ENCODE measurements around the gene RICTOR. TPM values are rescaled to one million over a fixed set of nuclear protein-coding genes. Genes with fewer than 3 reads are reported as not detected.

The RICTOR gene
- total and polyA plus RNA-seq, 4 donors, result 3.9 to 69.5 (median 31.7) TPM

- Histone ChIP-seq H3K36me3 (ENCODE audit: control insufficient read depth in 1 of 2, insufficient read depth in 2 of 2, low read length in 1 of 2) (peaks cover 3% of the 10 kb centered on the region in 2 donors), H3K4me1 (ENCODE audit: control insufficient read depth in 1 of 2, insufficient read depth in 2 of 2, low read length in 2 of 2) (peaks cover 4 to 7% of the 10 kb centered on the region in 2 donors), H3K9me3 (ENCODE audit: control insufficient read depth, low read length) (no peaks in the 10 kb centered on the region), H3K27ac (ENCODE audit: low read depth in 1 of 2, low read length in 2 of 2) (peak overlapping the region; percentile 8 to 67), H3K27me3 (ENCODE audit: control insufficient read depth in 1 of 2, insufficient read depth in 2 of 2, low read length in 1 of 2) (no peaks in the 10 kb centered on the region), H3K4me3 (ENCODE audit: low read length in 2 of 2) (no peak overlapping the region)
- intact Hi-C loops (cut with DNase I), result loop anchor here in 1 of 2 donors (5.0 kb wide), 1 partner anchor 92 kb away; no protein-coding TSS in a partner anchor
- ATAC-seq (ENCODE audit: low FRiP score) (peak; percentile 80), DNase-seq (no peak)
- 67 to 74% methylated on average over 3 of the region's 3 CpGs for WGBS, 2 donors
Observed at GRCh38 chr5:38923661-38924451, 150.3 kb downstream of the RICTOR start.

GRCh38 chr5:38922199-38922598 is 152.0 kb downstream of the RICTOR start:
- intact Hi-C loops (cut with DNase I), result loop anchor here in 1 of 2 donors (5.0 kb wide), 1 partner anchor 90 kb away; no protein-coding TSS in a partner anchor
- Histone ChIP-seq H3K36me3 (ENCODE audit: control insufficient read depth in 1 of 2, insufficient read depth in 2 of 2, low read length in 1 of 2) (peaks cover 3 to 6% of the 10 kb centered on the region in 2 donors), H3K27ac (ENCODE audit: low read depth in 1 of 2, low read length in 2 of 2) (no peak overlapping the region), H3K27me3 (ENCODE audit: control insufficient read depth in 1 of 2, insufficient read depth in 2 of 2, low read length in 1 of 2) (no peaks in the 10 kb centered on the region), H3K4me3 (ENCODE audit: low read length in 2 of 2) (no peak overlapping the region), H3K9me3 (ENCODE audit: control insufficient read depth, low read length) (no peaks in the 10 kb centered on the region), H3K4me1 (ENCODE audit: control insufficient read depth in 1 of 2, insufficient read depth in 2 of 2, low read length in 2 of 2) (peaks cover 4 to 7% of the 10 kb centered on the region in 2 donors)
- WGBS, 2 donors, result 13 to 23% methylated on average over 1 of the region's 1 CpG
- ATAC-seq (ENCODE audit: low FRiP score), result peak; percentile 65
- DNase-seq, result no peak

- Histone ChIP-seq H3K4me1 (ENCODE audit: control insufficient read depth in 1 of 2, insufficient read depth in 2 of 2, low read length in 2 of 2) (peaks cover 4 to 7% of the 10 kb centered on the region in 2 donors), H3K4me3 (ENCODE audit: low read length in 2 of 2) (no peak overlapping the region), H3K27me3 (ENCODE audit: control insufficient read depth in 1 of 2, insufficient read depth in 2 of 2, low read length in 1 of 2) (no peaks in the 10 kb centered on the region), H3K27ac (ENCODE audit: low read depth in 1 of 2, low read length in 2 of 2) (no peak overlapping the region), H3K36me3 (ENCODE audit: control insufficient read depth in 1 of 2, insufficient read depth in 2 of 2, low read length in 1 of 2) (peaks cover 2 to 3% of the 10 kb centered on the region in 2 donors), H3K9me3 (ENCODE audit: control insufficient read depth, low read length) (no peaks in the 10 kb centered on the region)
- WGBS, 2 donors, result 80 to 89% methylated on average over 1 of the region's 1 CpG
- intact Hi-C loops (cut with DNase I), result loop anchor here in 1 of 2 donors (5.0 kb wide), 1 partner anchor 89 kb away; no protein-coding TSS in a partner anchor
- DNase-seq, result no peak
- no peak for ATAC-seq (ENCODE audit: low FRiP score)
Observed at GRCh38 chr5:38921174-38921573, 153.0 kb downstream of the RICTOR start.

- WGBS, 2 donors, result 75 to 82% methylated on average over 7 of the region's 7 CpGs
Observed at GRCh38 chr5:38916802-38917201, 157.4 kb downstream of the RICTOR start.

GRCh38 chr5:38913714-38914113 is 160.5 kb downstream of the RICTOR start:
- Histone ChIP-seq H3K4me1 (ENCODE audit: control insufficient read depth in 1 of 2, insufficient read depth in 2 of 2, low read length in 2 of 2) (no peaks in the 10 kb centered on the region), H3K27me3 (ENCODE audit: control insufficient read depth in 1 of 2, insufficient read depth in 2 of 2, low read length in 1 of 2) (no peaks in the 10 kb centered on the region), H3K4me3 (ENCODE audit: low read length in 2 of 2) (no peak overlapping the region), H3K36me3 (ENCODE audit: control insufficient read depth in 1 of 2, insufficient read depth in 2 of 2, low read length in 1 of 2) (peaks cover 0 to 3% of the 10 kb centered on the region in 2 donors), H3K27ac (ENCODE audit: low read depth in 1 of 2, low read length in 2 of 2) (no peak overlapping the region), H3K9me3 (ENCODE audit: control insufficient read depth, low read length) (no peaks in the 10 kb centered on the region)
- intact Hi-C loops (cut with DNase I), result no loop called here
- WGBS, 2 donors, result 81 to 86% methylated on average over 2 of the region's 2 CpGs
- DNase-seq (no peak), ATAC-seq (ENCODE audit: low FRiP score) (no peak)

More at GRCh38 chr5:38916802-38917201, 157.4 kb downstream of the RICTOR start:
- intact Hi-C loops (cut with DNase I), result loop anchor here in 1 of 2 donors (5.0 kb wide), 1 partner anchor 90 kb away; no protein-coding TSS in a partner anchor
- peaks cover 0 to 3% of the 10 kb centered on the region in 2 donors for H3K36me3 ChIP-seq (ENCODE audit: control insufficient read depth in 1 of 2, insufficient read depth in 2 of 2, low read length in 1 of 2)
- H3K27ac ChIP-seq (ENCODE audit: low read depth in 1 of 2, low read length in 2 of 2), result no peak overlapping the region
- H3K4me3 ChIP-seq (ENCODE audit: low read length in 2 of 2), result no peak overlapping the region
- no peaks in the 10 kb centered on the region for H3K9me3 ChIP-seq (ENCODE audit: control insufficient read depth, low read length)
- no peaks in the 10 kb centered on the region for H3K27me3 ChIP-seq (ENCODE audit: control insufficient read depth in 1 of 2, insufficient read depth in 2 of 2, low read length in 1 of 2)
- ATAC-seq (ENCODE audit: low FRiP score) (no peak), DNase-seq (no peak)
- H3K4me1 ChIP-seq (ENCODE audit: control insufficient read depth in 1 of 2, insufficient read depth in 2 of 2, low read length in 2 of 2), result no peaks in the 10 kb centered on the region

GRCh38 chr5:38911933-38912332 is 162.3 kb downstream of the RICTOR start:
- DNase-seq (no peak), ATAC-seq (ENCODE audit: low FRiP score) (no peak)
- Histone ChIP-seq H3K4me3 (ENCODE audit: low read length in 2 of 2) (no peak overlapping the region), H3K27me3 (ENCODE audit: control insufficient read depth in 1 of 2, insufficient read depth in 2 of 2, low read length in 1 of 2) (no peaks in the 10 kb centered on the region), H3K36me3 (ENCODE audit: control insufficient read depth in 1 of 2, insufficient read depth in 2 of 2, low read length in 1 of 2) (peaks cover 5% of the 10 kb centered on the region in 2 donors), H3K4me1 (ENCODE audit: control insufficient read depth in 1 of 2, insufficient read depth in 2 of 2, low read length in 2 of 2) (no peaks in the 10 kb centered on the region), H3K27ac (ENCODE audit: low read depth in 1 of 2, low read length in 2 of 2) (no peak overlapping the region), H3K9me3 (ENCODE audit: control insufficient read depth, low read length) (no peaks in the 10 kb centered on the region)
- intact Hi-C loops (cut with DNase I), result no loop called here
- 97 to 98% methylated on average over 3 of the region's 3 CpGs for WGBS, 2 donors

- H3K27me3 ChIP-seq (ENCODE audit: control insufficient read depth in 1 of 2, insufficient read depth in 2 of 2, low read length in 1 of 2), result no peaks in the 10 kb centered on the region
- ATAC-seq (ENCODE audit: low FRiP score) (no peak), DNase-seq (no peak)
- no peaks in the 10 kb centered on the region for H3K4me1 ChIP-seq (ENCODE audit: control insufficient read depth in 1 of 2, insufficient read depth in 2 of 2, low read length in 2 of 2)
- no peak overlapping the region for H3K4me3 ChIP-seq (ENCODE audit: low read length in 2 of 2)
- peaks cover 4% of the 10 kb centered on the region for H3K9me3 ChIP-seq (ENCODE audit: control insufficient read depth, low read length)
- no peak overlapping the region for H3K27ac ChIP-seq (ENCODE audit: low read depth in 1 of 2, low read length in 2 of 2)
- peaks cover 16 to 23% of the 10 kb centered on the region in 2 donors for H3K36me3 ChIP-seq (ENCODE audit: control insufficient read depth in 1 of 2, insufficient read depth in 2 of 2, low read length in 1 of 2)
- intact Hi-C loops (cut with DNase I), result no loop called here
Observed at GRCh38 chr5:38906503-38906902, 167.7 kb downstream of the RICTOR start.

- Histone ChIP-seq H3K4me3 (ENCODE audit: low read length in 2 of 2) (no peak overlapping the region), H3K36me3 (ENCODE audit: control insufficient read depth in 1 of 2, insufficient read depth in 2 of 2, low read length in 1 of 2) (peaks cover 16 to 26% of the 10 kb centered on the region in 2 donors), H3K27me3 (ENCODE audit: control insufficient read depth in 1 of 2, insufficient read depth in 2 of 2, low read length in 1 of 2) (no peaks in the 10 kb centered on the region), H3K4me1 (ENCODE audit: control insufficient read depth in 1 of 2, insufficient read depth in 2 of 2, low read length in 2 of 2) (no peaks in the 10 kb centered on the region), H3K9me3 (ENCODE audit: control insufficient read depth, low read length) (peaks cover 4% of the 10 kb centered on the region), H3K27ac (ENCODE audit: low read depth in 1 of 2, low read length in 2 of 2) (no peak overlapping the region)
- intact Hi-C loops (cut with DNase I), result no loop called here
- ATAC-seq (ENCODE audit: low FRiP score) (no peak), DNase-seq (no peak)
- 74 to 80% methylated on average over 4 of the region's 4 CpGs for WGBS, 2 donors
Observed at GRCh38 chr5:38905516-38905915, 168.7 kb downstream of the RICTOR start.

GRCh38 chr5:38899936-38900335 is 174.3 kb downstream of the RICTOR start:
- Histone ChIP-seq H3K4me3 (ENCODE audit: low read length in 2 of 2) (no peak overlapping the region), H3K27me3 (ENCODE audit: control insufficient read depth in 1 of 2, insufficient read depth in 2 of 2, low read length in 1 of 2) (no peaks in the 10 kb centered on the region), H3K27ac (ENCODE audit: low read depth in 1 of 2, low read length in 2 of 2) (no peak overlapping the region), H3K9me3 (ENCODE audit: control insufficient read depth, low read length) (peaks cover 4% of the 10 kb centered on the region), H3K36me3 (ENCODE audit: control insufficient read depth in 1 of 2, insufficient read depth in 2 of 2, low read length in 1 of 2) (peaks cover 11 to 20% of the 10 kb centered on the region in 2 donors), H3K4me1 (ENCODE audit: control insufficient read depth in 1 of 2, insufficient read depth in 2 of 2, low read length in 2 of 2) (no peaks in the 10 kb centered on the region)
- WGBS, 2 donors, result 85% methylated on average over 5 of the region's 5 CpGs
- no peak for DNase-seq
- intact Hi-C loops (cut with DNase I), result no loop called here
- ATAC-seq (ENCODE audit: low FRiP score), result no peak

Data from aorta (tissue), 5 donors.